ENCODE results near the gene DUOX1. TPM values are rescaled to one million over a fixed set of nuclear protein-coding genes. Genes with fewer than 3 reads are reported as not detected.
A peak's percentile ranks its signal among the peaks of the same experiment; 100 is the strongest.

DUOX1 gene
- total RNA-seq, 1 donor from 2014 or later = not detected

DNA sequence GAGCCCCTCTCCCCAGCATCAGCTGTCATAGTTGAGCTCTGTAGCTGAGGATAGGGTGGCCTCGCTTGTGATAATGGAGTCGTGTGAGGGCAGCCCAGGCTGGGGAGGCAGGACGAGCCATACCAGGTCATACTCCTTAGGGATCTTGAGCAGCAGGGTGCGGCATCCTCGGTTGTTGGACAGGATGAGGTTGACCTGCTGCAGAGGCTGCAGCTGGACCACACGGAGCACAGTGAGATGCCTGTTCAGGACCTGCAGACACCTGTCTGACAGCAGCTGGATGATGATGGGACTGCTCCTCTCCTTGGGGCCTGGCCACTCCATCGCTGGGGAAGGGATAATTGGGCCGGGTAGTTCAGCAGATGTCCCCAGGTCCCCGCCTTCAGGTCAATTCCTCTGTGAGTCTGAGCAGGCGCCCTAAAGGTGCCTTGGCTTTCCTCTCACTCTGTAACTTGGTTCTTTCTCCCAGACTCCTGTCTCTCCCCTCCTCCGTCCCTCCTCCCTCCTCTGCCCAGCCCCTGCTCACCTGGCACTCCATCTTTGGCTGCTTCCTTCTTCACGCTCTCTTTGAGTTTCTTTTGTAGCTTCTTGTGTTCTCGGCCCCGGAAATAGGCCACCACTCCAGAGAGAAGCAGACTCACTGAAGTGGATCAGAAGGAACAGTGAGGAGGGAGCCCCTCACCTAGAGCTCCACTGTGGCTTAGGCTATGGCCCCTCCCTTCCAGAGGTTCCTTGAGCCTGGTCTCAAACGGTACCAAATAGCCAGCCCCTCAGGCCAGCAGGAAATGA, 23.6 kb upstream of the DUOX1 start:
- no peak for DNase-seq (ENCODE audit: low read depth in 2 of 2)

DNA sequence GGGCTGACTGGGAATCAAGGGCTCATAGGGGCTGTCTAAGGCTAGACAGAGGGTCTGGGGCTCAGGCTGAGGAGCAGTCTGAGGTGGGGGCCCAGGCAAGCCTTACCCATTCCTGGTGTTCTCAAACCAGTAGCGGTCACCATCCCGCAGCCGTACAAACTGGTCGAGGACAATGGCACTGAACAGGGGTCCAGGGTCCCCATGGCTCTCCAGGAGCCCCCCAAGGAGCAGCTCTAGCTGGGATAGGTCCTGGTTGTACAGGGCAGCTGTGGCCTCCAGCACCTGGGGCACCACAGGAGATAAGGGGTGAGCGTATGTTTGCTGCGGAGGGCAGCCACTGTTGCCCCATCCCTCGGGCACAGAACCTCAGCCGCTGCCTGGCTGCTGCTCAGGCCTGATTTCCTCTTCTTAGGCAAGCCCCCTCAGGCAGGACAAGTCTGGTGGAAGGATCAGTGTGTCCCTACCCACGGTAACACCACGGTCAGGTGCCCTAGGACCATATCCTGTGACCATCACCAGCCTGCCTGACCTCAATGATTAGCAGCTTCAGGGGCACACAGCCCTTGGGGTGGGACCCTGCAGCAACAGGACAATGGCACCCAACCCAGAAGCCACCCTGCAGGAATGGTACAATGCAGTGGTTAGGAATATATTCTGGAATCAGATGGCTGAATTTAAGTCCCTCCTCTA, 21.7 kb upstream of the DUOX1 start:
- no peak for DNase-seq (ENCODE audit: low read depth in 2 of 2)

DNA sequence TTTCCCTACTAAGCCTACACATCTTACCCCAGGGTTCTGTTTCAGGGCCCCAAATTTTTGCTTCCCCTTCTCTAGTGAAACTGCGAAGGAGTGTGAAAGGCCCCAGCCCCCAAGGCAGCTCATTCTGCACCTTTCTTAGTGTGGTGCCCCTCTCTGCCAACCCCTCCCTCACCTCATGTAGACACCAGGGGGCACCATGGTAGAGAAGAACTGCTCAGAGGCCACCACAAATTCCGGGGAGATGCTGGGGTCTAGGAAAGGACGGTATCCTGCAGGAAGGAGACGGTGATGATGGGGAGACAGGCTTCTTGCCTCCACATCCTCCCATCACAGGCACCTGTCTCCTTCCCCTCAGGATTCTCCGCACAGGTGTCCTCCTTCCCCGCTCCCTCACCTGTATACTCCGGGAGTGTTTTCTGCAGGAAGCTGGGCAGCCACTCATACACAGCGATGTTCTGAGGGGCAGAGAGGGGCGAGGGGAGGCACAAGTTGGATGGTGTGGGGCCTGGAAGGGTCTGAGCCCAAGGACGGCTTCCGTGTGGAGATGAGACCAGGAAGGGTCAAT, 19.5 kb upstream of the DUOX1 start:
- DNase-seq (ENCODE audit: low read depth in 2 of 2) = no peak

DNA sequence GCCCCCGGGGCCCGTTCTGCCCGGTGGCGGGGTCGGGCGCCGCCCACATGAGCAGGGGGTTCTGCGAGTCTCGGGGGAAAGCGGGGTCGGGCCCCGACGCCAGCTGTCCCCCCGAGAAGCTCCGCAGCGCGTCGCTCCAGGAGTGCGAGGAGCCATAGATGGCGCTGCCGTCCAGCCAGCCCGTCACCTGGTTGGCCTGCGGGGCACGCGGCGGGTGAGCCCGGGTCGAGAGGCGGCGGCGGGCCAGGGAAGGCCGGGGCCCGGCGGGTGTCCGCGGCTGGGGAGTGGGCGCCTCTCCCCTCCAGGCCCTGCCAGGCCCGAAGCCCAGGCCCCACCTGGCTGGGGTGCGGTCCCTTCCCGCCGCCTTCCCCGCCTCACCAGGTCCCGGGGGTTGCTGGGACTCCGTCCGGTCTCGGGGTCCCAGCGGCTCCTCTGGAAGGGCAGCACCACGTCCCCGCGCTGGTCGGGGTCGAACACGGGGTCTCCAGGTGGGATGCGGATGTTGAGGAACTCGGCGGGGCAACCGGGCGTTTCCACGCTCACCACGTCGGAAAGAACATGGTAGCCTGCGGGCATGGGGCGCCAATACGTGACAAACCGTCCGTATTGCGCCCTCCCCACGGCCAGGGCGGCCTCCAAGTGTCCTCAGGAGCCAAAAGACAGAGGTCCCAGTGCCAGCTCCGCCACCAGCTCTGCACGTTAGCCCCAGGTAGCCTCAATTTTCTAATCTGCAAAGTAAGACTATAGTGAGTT, 18.2 kb upstream of the DUOX1 start:
- no peak for DNase-seq (ENCODE audit: low read depth in 2 of 2)

DNA sequence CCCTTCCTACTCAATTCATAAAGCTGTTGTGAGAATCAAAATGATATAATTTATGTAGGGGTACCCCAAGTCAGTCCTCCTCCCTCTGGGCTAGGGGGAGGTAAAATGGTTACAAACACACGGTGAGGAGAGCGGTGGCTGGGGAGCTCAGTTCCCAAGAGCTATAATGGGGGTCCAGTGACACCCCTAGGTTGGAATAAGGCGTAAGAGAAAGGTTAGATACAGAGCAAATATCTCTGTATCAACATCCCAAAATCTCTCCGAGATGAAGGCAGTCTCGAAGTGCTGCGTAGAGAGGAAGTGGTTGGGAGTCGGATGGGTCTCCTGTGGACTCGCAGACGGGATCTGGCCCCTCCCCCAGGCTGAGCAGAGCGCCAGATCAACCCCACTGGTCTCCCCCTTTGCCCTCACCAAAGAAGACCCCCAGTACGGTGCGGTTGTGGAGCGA, 17.6 kb upstream of the DUOX1 start:
- DNase-seq (ENCODE audit: low read depth in 2 of 2) = no peak

DNA sequence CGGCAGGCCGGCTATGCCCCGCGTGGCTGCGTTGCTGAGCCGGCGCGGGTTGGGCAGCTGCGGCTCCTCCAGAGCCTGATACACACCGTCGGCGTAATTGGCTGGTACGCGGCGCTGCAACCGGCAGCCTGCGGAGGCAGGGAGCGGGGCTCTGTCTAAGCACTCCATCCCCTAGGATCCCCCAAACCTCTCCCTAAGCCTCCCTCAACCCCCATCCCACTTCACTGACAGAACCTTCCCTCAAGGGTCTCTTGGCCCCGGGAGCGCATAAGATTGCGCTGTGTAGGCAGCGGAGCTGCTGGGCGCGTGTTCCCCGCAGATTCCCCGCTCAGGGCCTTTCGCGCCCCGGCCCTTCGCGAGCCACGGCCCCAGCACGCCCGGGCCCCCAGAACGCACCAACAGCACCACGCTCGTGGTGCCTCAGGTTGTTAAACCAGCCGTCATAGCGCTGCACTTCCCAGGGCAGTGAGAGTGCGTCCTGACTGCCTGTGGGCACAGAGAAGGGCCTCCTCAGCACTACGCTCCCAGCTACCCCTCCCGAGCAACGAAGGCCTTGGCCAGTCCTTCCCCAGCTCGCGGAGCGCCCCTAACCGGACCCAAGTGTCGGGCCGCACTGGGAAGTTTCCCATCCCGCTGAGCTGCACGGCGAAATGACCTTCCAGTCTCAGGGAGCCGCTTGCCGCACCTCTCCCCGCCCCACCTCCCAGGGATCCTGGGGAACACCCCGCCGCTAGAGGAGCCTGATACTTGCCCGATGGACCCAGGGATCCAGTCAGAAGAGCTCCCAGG, 17.0 kb upstream of the DUOX1 start:
- no peak for DNase-seq (ENCODE audit: low read depth in 2 of 2)

DNA sequence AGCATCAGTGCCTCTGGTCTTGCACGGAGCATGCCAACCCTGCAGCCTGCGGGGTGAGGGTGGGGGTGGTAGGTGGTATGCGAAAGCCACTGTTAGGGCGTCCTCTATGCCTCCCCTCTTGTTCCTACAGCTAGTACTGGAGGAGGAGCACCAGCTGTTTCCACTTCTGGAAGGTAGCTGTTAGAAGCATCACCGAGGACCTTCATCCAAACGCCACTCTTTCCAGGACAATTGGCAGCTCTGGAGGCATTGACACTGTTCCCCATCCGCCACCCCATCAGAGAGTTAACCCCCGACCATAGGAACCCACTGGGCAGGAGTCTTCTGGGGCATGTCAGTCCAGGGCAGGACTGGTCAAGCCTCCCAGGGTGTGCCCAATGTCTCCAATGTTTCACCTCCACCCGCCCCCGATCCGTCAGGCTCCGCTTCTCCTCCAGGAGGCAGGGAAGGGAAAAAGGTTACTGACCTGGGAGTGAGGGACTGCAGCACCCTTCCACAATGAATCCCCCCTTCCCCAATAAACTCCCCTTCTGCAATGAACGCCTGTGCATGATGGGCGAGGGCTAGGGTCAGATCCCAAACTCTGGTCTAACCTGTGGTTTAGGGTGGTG, 16.3 kb upstream of the DUOX1 start:
- DNase-seq (ENCODE audit: low read depth in 2 of 2) = no peak

DNA sequence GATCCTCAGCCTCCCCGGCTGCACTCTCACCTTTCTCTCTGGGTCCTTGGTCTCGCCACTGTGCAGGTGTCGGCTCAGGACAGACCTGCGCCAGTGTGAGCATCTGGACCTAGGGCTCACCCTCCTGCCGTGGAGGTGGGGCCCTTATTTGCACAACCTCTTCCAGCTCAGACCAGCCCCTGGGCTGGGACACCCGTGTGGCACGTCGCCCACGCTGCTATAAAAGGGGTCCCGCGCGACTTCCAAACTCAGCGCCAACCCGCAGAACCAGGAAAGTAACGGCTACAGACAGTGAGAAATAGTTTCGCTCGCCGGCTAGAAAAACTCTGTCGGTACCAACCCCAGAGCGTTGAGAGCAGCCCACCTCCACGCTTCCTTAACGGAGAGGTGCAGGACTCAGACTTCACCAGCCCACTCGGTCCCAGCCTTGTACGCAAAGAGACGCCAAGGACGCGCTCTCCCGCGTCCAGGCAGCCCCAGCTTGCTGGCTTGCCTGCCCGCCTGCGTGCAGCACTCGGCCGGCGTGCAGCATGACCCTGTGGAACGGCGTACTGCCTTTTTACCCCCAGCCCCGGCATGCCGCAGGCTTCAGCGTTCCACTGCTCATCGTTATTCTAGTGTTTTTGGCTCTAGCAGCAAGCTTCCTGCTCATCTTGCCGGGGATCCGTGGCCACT, 15.6 kb upstream of the DUOX1 start, which contains the start of the genes DUOX2 and DUOXA2:
TSS of gene DUOX2 (minus strand) at position 97 of the 675 bp plus-strand sequence. CDS start 761 bp downstream, outside the sequence.
TSS of gene DUOXA2 (plus strand) at position 251 of the 675 bp plus-strand sequence. CDS start at position 531, 280 bp downstream.
- DNase-seq (ENCODE audit: low read depth in 2 of 2) = no peak

DNA sequence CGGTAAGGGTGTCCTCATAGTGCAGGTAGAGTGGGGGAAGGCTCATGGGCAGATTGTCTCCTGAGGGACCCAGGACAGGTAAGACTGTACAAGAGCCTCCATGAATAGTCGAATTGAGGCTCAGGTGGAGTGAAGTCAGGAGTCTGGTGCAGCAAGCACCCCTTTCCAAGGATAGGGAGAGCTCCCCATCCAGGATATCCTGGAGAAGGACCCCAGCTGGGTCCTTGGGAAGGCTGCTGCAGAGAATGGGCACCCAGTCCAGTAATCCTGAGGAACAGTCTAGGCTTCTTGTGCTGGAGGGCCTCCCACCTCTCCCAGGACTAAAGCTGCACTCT, 15.1 kb upstream of the DUOX1 start:
- DNase-seq (ENCODE audit: low read depth in 2 of 2) = no peak

DNA sequence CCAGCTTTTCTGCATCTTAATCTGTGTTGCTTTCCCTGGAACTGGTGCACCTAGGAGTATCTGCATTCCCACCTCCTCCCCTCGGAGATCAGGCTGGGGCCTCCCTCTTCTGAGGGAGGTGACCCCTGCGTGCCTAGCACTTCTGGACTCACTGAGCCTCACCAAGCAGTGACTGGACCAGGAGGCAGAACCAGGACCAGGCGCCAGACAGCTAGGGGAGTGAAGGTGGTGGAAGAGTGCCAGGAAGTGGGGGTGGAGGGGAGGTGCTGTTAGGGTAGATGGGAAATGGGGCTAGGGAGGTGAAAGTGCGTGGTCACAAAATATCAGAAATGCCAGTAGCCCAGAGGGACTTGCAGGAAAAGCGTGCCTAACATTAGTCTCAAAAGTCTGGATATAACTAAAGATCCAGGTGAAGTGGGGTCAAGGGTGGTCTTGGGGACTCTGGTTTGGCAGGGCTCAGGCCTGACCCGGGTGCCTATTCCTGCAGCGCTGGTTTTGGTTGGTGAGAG, 14.4 kb upstream of the DUOX1 start:
- no peak for DNase-seq (ENCODE audit: low read depth in 2 of 2)

DNA sequence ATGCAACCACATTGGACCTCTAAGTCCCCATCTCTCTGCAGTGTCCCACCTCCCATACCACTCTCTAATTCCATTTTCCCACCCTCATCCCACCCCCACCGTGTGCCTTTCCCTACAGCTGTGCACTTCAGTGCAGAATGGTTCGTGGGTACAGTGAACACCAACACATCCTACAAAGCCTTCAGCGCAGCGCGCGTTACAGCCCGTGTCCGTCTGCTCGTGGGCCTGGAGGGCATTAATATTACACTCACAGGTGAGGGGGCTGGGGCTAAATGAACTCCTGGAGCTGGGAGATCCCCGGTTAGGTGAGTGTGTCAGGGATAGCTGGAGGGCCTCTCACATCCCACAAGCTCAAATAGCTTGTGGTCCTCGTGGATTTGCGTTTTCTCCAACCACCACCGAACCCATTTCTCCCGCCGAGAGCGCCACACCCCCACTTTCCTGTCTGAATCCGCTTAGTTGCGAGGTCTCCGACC, 13.8 kb upstream of the DUOX1 start:
- no peak for DNase-seq (ENCODE audit: low read depth in 2 of 2)

DNA sequence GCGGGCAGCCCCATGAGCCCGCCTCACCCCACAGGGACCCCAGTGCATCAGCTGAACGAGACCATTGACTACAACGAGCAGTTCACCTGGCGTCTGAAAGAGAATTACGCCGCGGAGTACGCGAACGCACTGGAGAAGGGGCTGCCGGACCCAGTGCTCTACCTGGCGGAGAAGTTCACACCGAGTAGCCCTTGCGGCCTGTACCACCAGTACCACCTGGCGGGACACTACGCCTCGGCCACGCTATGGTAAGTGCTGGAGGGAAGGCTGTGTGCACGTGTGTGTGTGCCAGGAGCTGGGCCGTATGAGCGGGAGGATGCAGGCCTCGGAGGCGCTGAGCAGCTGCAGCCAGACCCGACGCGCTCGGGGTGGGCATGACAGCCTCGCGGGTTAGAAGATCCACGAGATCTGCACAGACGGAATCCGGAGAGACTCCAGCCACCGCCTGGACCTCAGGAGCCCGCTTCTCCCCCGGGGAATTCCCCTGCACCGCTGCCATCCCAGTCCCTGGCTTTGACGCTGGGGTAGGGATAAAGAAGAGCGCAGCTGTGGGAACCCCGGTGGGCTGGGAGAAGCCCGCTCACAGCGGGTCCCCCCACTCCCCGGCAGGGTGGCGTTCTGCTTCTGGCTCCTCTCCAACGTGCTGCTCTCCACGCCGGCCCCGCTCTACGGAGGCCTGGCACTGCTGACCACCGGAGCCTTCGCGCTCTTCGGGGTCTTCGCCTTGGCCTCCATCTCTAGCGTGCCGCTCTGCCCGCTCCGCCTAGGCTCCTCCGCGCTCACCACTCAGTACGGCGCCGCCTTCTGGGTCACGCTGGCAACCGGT, 13.1 kb upstream of the DUOX1 start:
- peak in 1 of 2 donors; percentile 5 for DNase-seq (ENCODE audit: low read depth in 2 of 2)

DNA sequence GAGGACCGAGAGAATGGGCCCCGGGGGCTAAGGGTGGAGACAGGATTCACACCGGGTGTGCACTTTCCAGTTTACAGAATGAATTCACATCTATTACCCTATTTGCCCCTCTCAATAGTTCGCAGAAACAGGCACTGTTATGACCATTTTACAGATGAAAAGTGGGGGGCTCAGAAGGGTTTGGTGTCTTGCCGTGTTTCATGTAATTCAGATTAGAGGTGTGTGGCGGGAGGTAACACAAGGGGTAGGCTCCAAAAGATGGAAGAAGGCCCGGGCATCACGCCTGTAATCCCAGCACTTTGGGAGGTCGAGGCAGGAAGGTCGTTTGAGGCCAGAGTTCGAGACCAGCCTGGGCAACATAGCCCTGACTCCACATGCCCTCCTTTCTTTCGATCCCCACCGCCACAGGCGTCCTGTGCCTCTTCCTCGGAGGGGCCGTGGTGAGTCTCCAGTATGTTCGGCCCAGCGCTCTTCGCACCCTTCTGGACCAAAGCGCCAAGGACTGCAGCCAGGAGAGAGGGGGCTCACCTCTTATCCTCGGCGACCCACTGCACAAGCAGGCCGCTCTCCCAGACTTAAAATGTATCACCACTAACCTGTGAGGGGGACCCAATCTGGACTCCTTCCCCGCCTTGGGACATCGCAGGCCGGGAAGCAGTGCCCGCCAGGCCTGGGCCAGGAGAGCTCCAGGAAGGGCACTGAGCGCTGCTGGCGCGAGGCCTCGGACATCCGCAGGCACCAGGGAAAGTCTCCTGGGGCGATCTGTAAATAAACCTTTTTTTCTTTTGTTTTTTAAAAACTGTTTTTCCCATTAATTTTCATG, 12.3 kb upstream of the DUOX1 start:
- no peak for DNase-seq (ENCODE audit: low read depth in 2 of 2)

DNA sequence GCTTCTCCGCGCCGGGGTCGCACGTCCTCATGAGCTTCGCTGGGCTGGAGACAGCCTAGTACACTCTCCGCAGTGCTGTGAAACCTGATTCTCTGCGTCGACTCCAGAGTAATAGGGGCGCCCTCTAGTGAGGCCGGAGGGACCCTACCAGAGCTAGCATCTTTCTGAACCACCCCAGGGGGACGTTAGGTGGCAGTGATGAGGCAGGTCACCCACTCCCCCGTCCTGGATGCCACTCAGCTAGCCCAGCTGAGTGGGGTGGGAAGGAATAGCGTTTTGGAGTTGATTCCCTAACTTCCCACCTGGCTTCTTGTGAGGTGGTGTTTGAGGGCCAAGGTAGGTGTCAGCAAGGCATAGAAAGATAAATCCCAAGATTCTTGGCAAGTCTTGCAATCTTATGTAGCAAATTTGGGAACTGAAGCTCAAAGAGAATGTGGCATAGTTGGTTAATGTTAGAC, 11.6 kb upstream of the DUOX1 start:
- DNase-seq (ENCODE audit: low read depth in 2 of 2) = peak; percentile 77 to 91

DNA sequence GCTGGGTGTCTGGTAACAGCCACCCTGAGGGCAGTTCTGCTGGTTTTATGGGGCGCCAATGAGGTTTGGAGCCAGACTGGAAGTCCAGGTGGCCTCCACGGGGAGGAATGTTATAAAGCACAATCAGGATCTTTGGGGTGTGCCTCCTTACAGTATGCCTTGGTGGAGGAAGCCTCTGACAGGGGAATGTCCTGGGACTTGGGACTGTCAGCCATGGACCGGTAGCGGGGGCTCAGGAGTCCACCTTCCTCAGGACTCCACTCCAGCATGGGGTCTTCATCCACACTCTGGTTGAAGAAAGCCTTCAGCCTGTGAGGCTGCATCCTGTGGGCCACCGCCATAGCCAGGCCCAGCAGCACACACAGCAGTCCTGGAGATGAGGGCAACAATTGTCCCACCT, 10.8 kb upstream of the DUOX1 start:
- DNase-seq (ENCODE audit: low read depth in 2 of 2) = no peak

DNA sequence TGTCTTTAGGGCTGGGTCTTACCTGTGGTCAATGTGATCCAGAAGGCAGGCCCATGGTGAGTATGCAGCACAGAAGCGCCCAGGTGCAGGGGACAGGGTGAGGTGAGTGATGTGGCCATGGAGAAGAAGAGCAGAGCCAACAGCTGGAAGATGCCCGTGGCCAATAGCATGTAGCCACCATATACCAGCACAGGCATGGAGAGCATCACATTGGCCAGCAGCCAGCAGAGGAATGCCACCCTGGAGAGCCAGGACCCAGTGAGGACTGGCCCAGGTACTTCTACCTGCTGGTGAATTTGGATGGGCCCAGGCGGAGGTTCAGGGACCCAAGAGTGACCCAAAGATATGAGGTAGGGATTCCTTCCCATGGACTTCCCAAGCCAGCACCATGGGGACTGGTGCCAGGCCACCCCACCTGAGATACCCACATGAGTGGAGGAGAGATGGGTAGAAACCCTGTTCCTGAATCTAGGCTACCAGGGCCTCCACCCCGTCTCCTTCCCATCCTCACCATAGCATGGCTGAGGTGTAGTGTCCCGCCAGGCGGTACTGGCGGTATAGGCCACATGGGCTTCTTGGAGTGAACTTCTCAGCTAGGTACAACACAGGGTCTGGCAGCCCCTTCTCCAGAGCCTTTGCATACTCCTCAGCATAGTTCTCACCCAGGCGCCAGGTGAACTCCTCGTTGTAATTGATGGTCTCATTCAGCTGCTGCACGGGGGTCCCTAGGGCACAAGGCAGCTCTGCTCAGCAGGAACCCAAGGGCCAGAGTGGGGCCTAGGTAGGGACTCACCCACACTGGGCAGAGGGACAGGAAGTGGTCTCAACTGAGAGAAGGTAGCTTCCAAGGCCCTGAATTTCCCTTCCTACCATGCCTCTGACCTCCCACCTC, 9.5 kb upstream of the DUOX1 start:
- DNase-seq (ENCODE audit: low read depth in 2 of 2) = no peak

DNA sequence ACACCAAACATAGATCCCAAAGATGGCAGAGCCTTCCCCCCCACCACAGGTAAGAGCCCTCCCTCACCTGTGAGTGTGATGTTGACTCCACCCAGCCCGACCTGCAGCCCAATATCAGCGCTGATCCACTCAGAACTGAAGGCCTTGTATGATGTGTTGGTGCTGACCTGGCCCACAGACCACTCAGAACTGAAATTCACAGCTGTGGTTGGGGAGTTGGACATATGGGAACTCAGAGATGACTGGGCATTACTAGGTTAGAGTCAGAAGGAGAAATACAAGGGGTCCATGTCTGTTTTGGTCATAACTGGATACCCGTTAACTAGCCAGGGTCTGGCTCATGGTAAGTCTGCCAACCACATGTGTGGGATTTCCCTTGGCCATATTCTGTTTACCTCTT, 8.8 kb upstream of the DUOX1 start:
- DNase-seq (ENCODE audit: low read depth in 2 of 2) = no peak

Data from dermis microvascular lymphatic vessel endothelial cell (primary cell).